ENCODE data around the gene ADCY7. TPM values are rescaled to one million over a fixed set of nuclear protein-coding genes. Genes with fewer than 3 reads are reported as not detected.

The ADCY7 gene
- total and polyA plus RNA-seq, 4 donors, result 20.9 to 105 (median 38.5) TPM

DNA sequence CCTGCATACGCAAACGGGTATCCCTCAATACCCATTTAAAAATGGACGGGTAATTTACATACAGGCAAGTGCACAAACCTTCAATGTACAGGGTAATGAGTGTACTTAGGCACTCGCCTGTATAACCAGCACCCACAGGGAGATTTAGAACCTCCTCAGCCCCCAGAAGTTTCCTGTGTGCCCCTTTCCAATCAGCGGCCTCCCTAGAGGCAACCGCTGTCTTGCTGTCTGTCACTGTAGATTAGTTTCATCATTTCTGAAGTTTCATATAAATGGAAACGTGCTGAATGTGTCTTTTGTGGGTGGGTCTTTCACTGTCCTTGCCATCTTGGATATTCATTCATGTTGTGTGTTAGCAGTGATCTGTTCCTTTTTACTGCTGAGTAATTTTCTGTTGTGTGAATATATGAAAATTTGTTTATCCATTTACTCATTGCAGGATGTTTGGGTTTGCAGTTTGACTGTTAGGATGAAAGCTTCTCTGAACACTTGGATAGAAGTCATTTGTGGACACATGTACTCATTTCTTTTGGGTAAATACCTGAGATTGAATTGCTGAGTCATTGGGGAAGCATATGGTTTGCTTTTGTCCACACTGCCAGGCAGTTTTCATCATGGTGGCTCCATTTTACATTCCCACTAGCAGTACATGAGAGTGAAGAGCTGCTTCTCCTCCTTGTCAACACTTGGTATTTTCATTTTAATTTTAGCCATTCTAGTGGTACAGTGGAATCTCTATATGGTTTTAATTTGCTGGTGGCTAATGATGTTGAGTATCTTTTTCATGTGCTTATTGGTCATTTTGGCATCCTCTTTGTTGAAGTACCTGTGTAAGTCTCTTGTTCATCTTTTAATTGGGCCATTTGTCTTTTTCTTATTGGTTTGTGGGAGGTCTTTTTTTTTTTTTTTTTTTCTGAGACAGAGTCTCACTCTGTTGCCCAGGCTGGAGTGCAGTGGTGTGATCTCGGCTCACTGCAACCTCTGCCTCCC lies 2.1 kb upstream of the ADCY7 start:
- Histone ChIP-seq H3K27me3 (ENCODE audit: control insufficient read depth in 3 of 3, insufficient read depth in 3 of 3, low read length in 2 of 3) (no peaks in the 10 kb centered on the region), H3K9me3 (ENCODE audit: control insufficient read depth in 4 of 4, insufficient read depth in 3 of 4, low read length in 3 of 4) (no peaks in the 10 kb centered on the region), H3K4me1 (ENCODE audit: control insufficient read depth in 5 of 5, insufficient read depth in 5 of 5, low read length in 5 of 5) (peaks cover 0 to 31% (median 12%) of the 10 kb centered on the region in 5 donors), H3K4me3 (no peak overlapping the region), H3K9ac (ENCODE audit: insufficient read depth in 1 of 2, low read length in 2 of 2) (no peak overlapping the region), H3K36me3 (ENCODE audit: control insufficient read depth in 4 of 4, insufficient read depth in 4 of 4, low read length in 4 of 4) (no peaks in the 10 kb centered on the region), H3K27ac (ENCODE audit: low read depth in 1 of 2, low read length in 1 of 2) (no peak overlapping the region)
- no peak for DNase-seq
- 77% methylated on average over 7 of the region's 8 CpGs for WGBS, 2 donors
- ATAC-seq (ENCODE audit: insufficient read depth, low FRiP score), result no peak
- TF ChIP-seq, protein P1, sequence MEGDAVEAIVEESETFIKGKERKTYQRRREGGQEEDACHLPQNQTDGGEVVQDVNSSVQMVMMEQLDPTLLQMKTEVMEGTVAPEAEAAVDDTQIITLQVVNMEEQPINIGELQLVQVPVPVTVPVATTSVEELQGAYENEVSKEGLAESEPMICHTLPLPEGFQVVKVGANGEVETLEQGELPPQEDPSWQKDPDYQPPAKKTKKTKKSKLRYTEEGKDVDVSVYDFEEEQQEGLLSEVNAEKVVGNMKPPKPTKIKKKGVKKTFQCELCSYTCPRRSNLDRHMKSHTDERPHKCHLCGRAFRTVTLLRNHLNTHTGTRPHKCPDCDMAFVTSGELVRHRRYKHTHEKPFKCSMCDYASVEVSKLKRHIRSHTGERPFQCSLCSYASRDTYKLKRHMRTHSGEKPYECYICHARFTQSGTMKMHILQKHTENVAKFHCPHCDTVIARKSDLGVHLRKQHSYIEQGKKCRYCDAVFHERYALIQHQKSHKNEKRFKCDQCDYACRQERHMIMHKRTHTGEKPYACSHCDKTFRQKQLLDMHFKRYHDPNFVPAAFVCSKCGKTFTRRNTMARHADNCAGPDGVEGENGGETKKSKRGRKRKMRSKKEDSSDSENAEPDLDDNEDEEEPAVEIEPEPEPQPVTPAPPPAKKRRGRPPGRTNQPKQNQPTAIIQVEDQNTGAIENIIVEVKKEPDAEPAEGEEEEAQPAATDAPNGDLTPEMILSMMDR (IDR thresholded peaks at IDR 0.05; ENCODE audit: control extremely low read depth, extremely low read depth), result no peak

DNA sequence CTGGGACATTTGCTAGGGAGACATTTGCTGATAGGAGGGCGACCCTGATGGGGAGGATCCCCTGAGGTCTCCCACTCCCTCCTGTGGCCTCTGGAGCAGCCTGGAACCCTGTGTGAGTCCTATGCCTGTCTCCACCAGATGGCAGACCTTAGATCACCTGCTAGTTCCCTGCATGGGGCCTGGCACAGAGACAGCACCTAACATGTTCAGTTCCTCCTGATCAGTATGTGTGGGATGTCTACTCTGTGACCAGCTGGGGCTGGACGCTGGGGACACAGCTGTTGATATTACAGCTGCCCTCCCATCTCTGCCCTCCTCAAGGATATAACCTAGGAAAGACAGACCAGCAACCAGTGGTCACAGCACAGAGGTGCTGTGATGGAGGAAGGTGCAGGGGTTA lies 1.1 kb upstream of the ADCY7 start:
- Histone ChIP-seq H3K27me3 (ENCODE audit: control insufficient read depth in 3 of 3, insufficient read depth in 3 of 3, low read length in 2 of 3) (no peaks in the 10 kb centered on the region), H3K4me3 (no peak overlapping the region), H3K27ac (ENCODE audit: low read depth in 1 of 2, low read length in 1 of 2) (no peak overlapping the region), H3K4me1 (ENCODE audit: control insufficient read depth in 5 of 5, insufficient read depth in 5 of 5, low read length in 5 of 5) (peaks cover 0 to 24% (median 12%) of the 10 kb centered on the region in 5 donors), H3K36me3 (ENCODE audit: control insufficient read depth in 4 of 4, insufficient read depth in 4 of 4, low read length in 4 of 4) (no peaks in the 10 kb centered on the region), H3K9me3 (ENCODE audit: control insufficient read depth in 4 of 4, insufficient read depth in 3 of 4, low read length in 3 of 4) (no peaks in the 10 kb centered on the region), H3K9ac (ENCODE audit: insufficient read depth in 1 of 2, low read length in 2 of 2) (no peak overlapping the region)
- WGBS, 2 donors, result 61 to 62% methylated on average over 2 of the region's 2 CpGs
- ATAC-seq (ENCODE audit: insufficient read depth, low FRiP score) (no peak), DNase-seq (no peak)
- TF ChIP-seq, protein P1 (IDR thresholded peaks at IDR 0.05; ENCODE audit: control extremely low read depth, extremely low read depth), result no peak

DNA sequence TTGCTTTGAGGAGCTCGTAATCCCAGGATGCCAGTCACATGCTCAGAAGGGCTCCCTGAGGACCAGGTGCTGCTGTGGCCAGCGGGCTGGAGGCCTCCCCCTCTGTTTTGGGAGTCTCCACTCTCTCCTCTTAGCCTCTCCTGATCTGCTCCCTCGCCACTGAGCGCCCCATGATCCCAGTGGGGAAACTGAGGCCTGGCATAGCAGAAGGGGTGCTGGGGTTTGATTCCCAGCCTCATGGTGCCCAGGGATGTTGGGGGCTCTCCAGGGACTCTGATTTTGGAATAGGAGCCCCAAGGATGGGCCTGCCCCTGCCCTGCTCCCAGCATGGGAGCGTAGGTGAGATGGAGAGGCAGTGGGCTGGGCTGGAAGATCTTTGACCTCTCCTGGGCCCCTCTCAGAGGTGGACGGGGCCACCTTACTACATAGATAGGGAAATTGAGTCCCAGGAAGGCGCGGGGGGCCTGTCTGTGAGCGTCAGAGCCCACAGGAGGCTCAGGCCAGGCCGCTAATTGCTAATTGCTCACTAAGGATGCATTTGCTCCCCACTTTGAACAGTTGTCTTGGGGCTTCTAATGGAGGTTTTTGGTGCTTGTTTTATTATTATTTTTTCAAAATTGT lies 525 bp upstream of the ADCY7 start:
- TF ChIP-seq, protein P1 (IDR thresholded peaks at IDR 0.05; ENCODE audit: control extremely low read depth, extremely low read depth), result no peak
- no peak overlapping the region for H3K9ac ChIP-seq (ENCODE audit: insufficient read depth in 1 of 2, low read length in 2 of 2)
- H3K9me3 ChIP-seq (ENCODE audit: control insufficient read depth in 4 of 4, insufficient read depth in 3 of 4, low read length in 3 of 4), result peaks cover 0 to 2% (median 0%) of the 10 kb centered on the region in 4 donors
- ATAC-seq (ENCODE audit: insufficient read depth, low FRiP score) (no peak), DNase-seq (no peak)
- no peak overlapping the region for H3K4me3 ChIP-seq
- WGBS, 2 donors, result 77 to 86% methylated on average over 10 of the region's 10 CpGs
- H3K36me3 ChIP-seq (ENCODE audit: control insufficient read depth in 4 of 4, insufficient read depth in 4 of 4, low read length in 4 of 4), result no peaks in the 10 kb centered on the region
- H3K27ac ChIP-seq (ENCODE audit: low read depth in 1 of 2, low read length in 1 of 2), result no peak overlapping the region
- peaks cover 0 to 24% (median 12%) of the 10 kb centered on the region in 5 donors for H3K4me1 ChIP-seq (ENCODE audit: control insufficient read depth in 5 of 5, insufficient read depth in 5 of 5, low read length in 5 of 5)
- H3K27me3 ChIP-seq (ENCODE audit: control insufficient read depth in 3 of 3, insufficient read depth in 3 of 3, low read length in 2 of 3), result no peaks in the 10 kb centered on the region

Measured in lung (tissue), 12 donors.